Measurements from ENCODE around the gene GPR119.

GPR119 gene

GRCh38 chrX:130336531-130336930 lies 48.9 kb downstream of the GPR119 start:
- H3K27ac ChIP-seq, result no peak overlapping the region
- no peak overlapping the region for H3K4me3 ChIP-seq (ENCODE audit: low read depth, low read length)
- no peaks in the 10 kb centered on the region for H3K36me3 ChIP-seq (ENCODE audit: control insufficient read depth, insufficient read depth, low read length)
- H3K79me2 ChIP-seq, result no peaks in the 10 kb centered on the region
- H3K9me3 ChIP-seq (ENCODE audit: control insufficient read depth, low read length), result no peaks in the 10 kb centered on the region
- no peak for TF ChIP-seq CTCF (IDR thresholded peaks at IDR 0.05)
- H3K27me3 ChIP-seq (ENCODE audit: control insufficient read depth, insufficient read depth, low read length), result no peaks in the 10 kb centered on the region
- H2AFZ ChIP-seq, result no peak overlapping the region
- no peak overlapping the region for H3K9ac ChIP-seq
- H3K4me1 ChIP-seq, result no peaks in the 10 kb centered on the region
- H3K4me2 ChIP-seq (ENCODE audit: low read length), result no peak overlapping the region
